Measurements from ENCODE around the gene ARPC5L.

- TF ChIP-seq, protein P1, sequence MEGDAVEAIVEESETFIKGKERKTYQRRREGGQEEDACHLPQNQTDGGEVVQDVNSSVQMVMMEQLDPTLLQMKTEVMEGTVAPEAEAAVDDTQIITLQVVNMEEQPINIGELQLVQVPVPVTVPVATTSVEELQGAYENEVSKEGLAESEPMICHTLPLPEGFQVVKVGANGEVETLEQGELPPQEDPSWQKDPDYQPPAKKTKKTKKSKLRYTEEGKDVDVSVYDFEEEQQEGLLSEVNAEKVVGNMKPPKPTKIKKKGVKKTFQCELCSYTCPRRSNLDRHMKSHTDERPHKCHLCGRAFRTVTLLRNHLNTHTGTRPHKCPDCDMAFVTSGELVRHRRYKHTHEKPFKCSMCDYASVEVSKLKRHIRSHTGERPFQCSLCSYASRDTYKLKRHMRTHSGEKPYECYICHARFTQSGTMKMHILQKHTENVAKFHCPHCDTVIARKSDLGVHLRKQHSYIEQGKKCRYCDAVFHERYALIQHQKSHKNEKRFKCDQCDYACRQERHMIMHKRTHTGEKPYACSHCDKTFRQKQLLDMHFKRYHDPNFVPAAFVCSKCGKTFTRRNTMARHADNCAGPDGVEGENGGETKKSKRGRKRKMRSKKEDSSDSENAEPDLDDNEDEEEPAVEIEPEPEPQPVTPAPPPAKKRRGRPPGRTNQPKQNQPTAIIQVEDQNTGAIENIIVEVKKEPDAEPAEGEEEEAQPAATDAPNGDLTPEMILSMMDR (IDR thresholded peaks at IDR 0.05; ENCODE audit: borderline replicate concordance, extremely low read depth, low read length, poor library complexity, severe bottlenecking) = no peak
- TF ChIP-seq EZH2 (IDR thresholded peaks at IDR 0.05; ENCODE audit: borderline replicate concordance, low read depth, low read length, severe bottlenecking) = no peak
Observed at GRCh38 chr9:124894035-124894740, 32.3 kb downstream of the ARPC5L start.

Data from DND-41 (cell line).